Endothelial cell of umbilical vein (primary cell): Measurements from ENCODE around the gene GON4L.

ENCODE experiments used
- CTCF ChIP-seq, 2 donors: IDR thresholded peaks; 1 replicate in 1 of 2; 2 replicates in 1 of 2; pipeline ENCODE4 v1.5.1; 2011; ENCODE audit warnings: low read length in 2 of 2, mild to moderate bottlenecking in 2 of 2, moderate library complexity in 2 of 2, control low read depth in 1 of 2, inconsistent platforms in 1 of 2, low read depth in 1 of 2; ENCODE audit not compliant: insufficient read depth in 1 of 2; ENCODE audit errors: extremely low read depth in 1 of 2
- EZH2 ChIP-seq: IDR thresholded peaks from 2 replicates; pipeline ENCODE4 v1.6.1; 2012; ENCODE audit warnings: borderline replicate concordance, low read depth, mild to moderate bottlenecking, moderate library complexity, low read length, inconsistent platforms; ENCODE audit not compliant: severe bottlenecking
- FOS ChIP-seq: IDR thresholded peaks from 2 replicates; pipeline ENCODE4 v1.6.1; 2011; ENCODE audit warnings: mild to moderate bottlenecking, low read length, moderate library complexity, borderline replicate concordance; ENCODE audit not compliant: insufficient read depth
- GATA2 ChIP-seq: IDR thresholded peaks from 2 replicates; pipeline ENCODE4 v1.7.0; 2011; ENCODE audit warnings: low read depth, mild to moderate bottlenecking, moderate library complexity, mixed read lengths, low read length; ENCODE audit not compliant: insufficient read length, insufficient read depth
- MAX ChIP-seq: IDR thresholded peaks from 2 replicates; pipeline ENCODE4 v1.6.1; 2011; ENCODE audit not compliant: insufficient read depth, insufficient read length
- MYC ChIP-seq: IDR thresholded peaks from one replicate; pipeline ENCODE4 v1.6.1; 2011; ENCODE audit warnings: mild to moderate bottlenecking, low read depth, low read length
- POLR2A ChIP-seq: IDR thresholded peaks from 2 replicates; pipeline ENCODE4 v1.6.1; 2012; ENCODE audit warnings: low read depth, mild to moderate bottlenecking, control low read depth, low read length

- TF ChIP-seq CTCF (IDR thresholded peaks at IDR 0.05; ENCODE audit: extremely low read depth in 1 of 2, insufficient read depth in 1 of 2, low read depth in 1 of 2, low read length in 2 of 2) (no peak), MYC (no peak), EZH2 (no peak), FOS (no peak), GATA2 (no peak), POLR2A (no peak), MAX (no peak)
Measured at GRCh38 chr1:155719703-155720102, 137.3 kb downstream of the GON4L start.
